ENCODE measurements around the gene KCNK7. TPM values are rescaled to one million over a fixed set of nuclear protein-coding genes. Genes with fewer than 3 reads are reported as not detected.

KCNK7 gene
- total RNA-seq, 2 donors from 2014 or later: 0.39 TPM; not detected in 1

GRCh38 chr11:65611028-65611757, 15.6 kb upstream of the KCNK7 start:
- no peak for TF ChIP-seq CTCF (IDR thresholded peaks at IDR 0.05)
- H3K27me3 ChIP-seq: no peaks in the 10 kb centered on the region
- H3K9me3 ChIP-seq: no peaks in the 10 kb centered on the region
- no peak for DNase-seq (ENCODE audit: low spot score)
- H3K27ac ChIP-seq: peak overlapping the region; percentile 89 to 91
- H3K36me3 ChIP-seq: peaks cover under 1% of the 10 kb centered on the region
- peak overlapping the region; percentile 58 to 77 for H3K4me3 ChIP-seq
- peaks cover 0 to 80% of the 10 kb centered on the region in 2 donors for H3K4me1 ChIP-seq

GRCh38 chr11:65610404-65610803, 14.8 kb upstream of the KCNK7 start:
- Histone ChIP-seq H3K4me1 (peaks cover 0 to 77% of the 10 kb centered on the region in 2 donors), H3K27ac (peak overlapping the region; percentile 89 to 91), H3K9me3 (no peaks in the 10 kb centered on the region), H3K27me3 (no peaks in the 10 kb centered on the region), H3K4me3 (peak overlapping the region in 1 of 2 donors; percentile 77), H3K36me3 (peaks cover 8% of the 10 kb centered on the region)
- TF ChIP-seq CTCF (IDR thresholded peaks at IDR 0.05): no peak
- DNase-seq (ENCODE audit: low spot score): no peak

- no peak for DNase-seq (ENCODE audit: low spot score)
- H3K27me3 ChIP-seq: no peaks in the 10 kb centered on the region
- peaks cover 15% of the 10 kb centered on the region for H3K36me3 ChIP-seq
- H3K27ac ChIP-seq: no peak overlapping the region
- no peak for TF ChIP-seq CTCF (IDR thresholded peaks at IDR 0.05)
- H3K4me3 ChIP-seq: no peak overlapping the region
- peaks cover 0 to 76% of the 10 kb centered on the region in 2 donors for H3K4me1 ChIP-seq
- H3K9me3 ChIP-seq: no peaks in the 10 kb centered on the region
These were observed 14.1 kb upstream of the KCNK7 start for GRCh38 chr11:65609665-65610064.

GRCh38 chr11:65609229-65609628, 13.6 kb upstream of the KCNK7 start:
- H3K27ac ChIP-seq: no peak overlapping the region

GRCh38 chr11:65607614-65608426, 12.2 kb upstream of the KCNK7 start:
- Histone ChIP-seq H3K4me1 (peaks cover 0 to 64% of the 10 kb centered on the region in 2 donors), H3K4me3 (peak overlapping the region; percentile 7 to 41), H3K36me3 (peaks cover 32% of the 10 kb centered on the region), H3K9me3 (no peaks in the 10 kb centered on the region), H3K27me3 (no peaks in the 10 kb centered on the region), H3K27ac (peak overlapping the region in 1 of 2 donors; percentile 80)
- no peak for TF ChIP-seq CTCF (IDR thresholded peaks at IDR 0.05)
- no peak for DNase-seq (ENCODE audit: low spot score)

More at GRCh38 chr11:65609229-65609628, 13.6 kb upstream of the KCNK7 start:
- DNase-seq (ENCODE audit: low spot score): no peak
- Histone ChIP-seq H3K4me1 (peaks cover 0 to 74% of the 10 kb centered on the region in 2 donors), H3K27me3 (no peaks in the 10 kb centered on the region), H3K36me3 (peaks cover 20% of the 10 kb centered on the region), H3K9me3 (no peaks in the 10 kb centered on the region), H3K4me3 (no peak overlapping the region)
- no peak for TF ChIP-seq CTCF (IDR thresholded peaks at IDR 0.05)

All from right atrium auricular region (tissue), 2 donors.